Measurements from ENCODE around the gene SLC30A7. TPM values are rescaled to one million over a fixed set of nuclear protein-coding genes. Genes with fewer than 3 reads are reported as not detected.
"Not testable (repeated sequence)": the region's sequence is repeated elsewhere in the genome, so short reads cannot be mapped to it uniquely, and the experiment has no call there.

SLC30A7 gene
- total RNA-seq, 2 donors from 2014 or later, result 10.5 to 13.5 TPM

DNA sequence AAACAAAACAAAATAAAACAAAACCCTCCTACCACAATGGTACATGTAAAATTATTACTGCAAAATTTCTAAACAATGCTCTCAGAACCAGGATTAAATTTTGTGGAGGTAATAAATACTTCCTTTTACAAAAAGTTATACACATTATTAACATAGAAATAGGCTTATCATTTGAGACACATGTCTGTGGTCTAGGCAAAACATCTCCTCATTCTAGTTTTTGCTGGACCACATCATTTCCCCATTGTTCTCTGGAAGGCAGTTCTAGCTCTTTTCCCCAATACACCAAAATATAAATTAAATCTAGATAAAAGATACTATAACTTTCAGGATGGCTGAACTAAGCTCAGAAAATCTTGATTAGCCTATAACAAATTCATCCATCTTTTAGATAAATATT, 19.6 kb upstream of the SLC30A7 start:
- Histone ChIP-seq H3K9me3 (no peaks in the 10 kb centered on the region), H3K27me3 (no peaks in the 10 kb centered on the region), H3K4me1 (no peaks in the 10 kb centered on the region), H3K36me3 (replicated peaks in 1 of 2; ENCODE audit: insufficient read depth in 1 of 2, low read depth in 2 of 2) (no peaks in the 10 kb centered on the region), H3K27ac (no peak overlapping the region), H3K4me3 (no peak overlapping the region)
- intact Hi-C loops (cut with DNase I), result no loop called here
- TF ChIP-seq POLR2A (IDR thresholded peaks at IDR 0.05) (no peak), CTCF (IDR thresholded peaks at IDR 0.05) (no peak)
- DNase-seq (no peak), ATAC-seq (no peak)

GRCh38 chr1:100879422-100879821, 16.5 kb upstream of the SLC30A7 start:
- ATAC-seq (no peak), DNase-seq (no peak)
- H3K36me3 ChIP-seq (replicated peaks in 1 of 2; ENCODE audit: insufficient read depth in 1 of 2, low read depth in 2 of 2), result no peaks in the 10 kb centered on the region
- H3K27me3 ChIP-seq, result no peaks in the 10 kb centered on the region
- no peaks in the 10 kb centered on the region for H3K9me3 ChIP-seq
- H3K27ac ChIP-seq, result no peak overlapping the region
- H3K4me3 ChIP-seq, result no peak overlapping the region
- intact Hi-C loops (cut with DNase I), result no loop called here
- TF ChIP-seq POLR2A (IDR thresholded peaks at IDR 0.05) (no peak), CTCF (IDR thresholded peaks at IDR 0.05) (no peak)
- H3K4me1 ChIP-seq, result peaks cover 3% of the 10 kb centered on the region

- ATAC-seq (no peak), DNase-seq (no peak)
- TF ChIP-seq CTCF (IDR thresholded peaks at IDR 0.05) (no peak), POLR2A (IDR thresholded peaks at IDR 0.05) (no peak)
- no peaks in the 10 kb centered on the region for H3K36me3 ChIP-seq (replicated peaks in 1 of 2; ENCODE audit: insufficient read depth in 1 of 2, low read depth in 2 of 2)
- peaks cover 3% of the 10 kb centered on the region for H3K4me1 ChIP-seq
- no peaks in the 10 kb centered on the region for H3K27me3 ChIP-seq
- H3K9me3 ChIP-seq, result no peaks in the 10 kb centered on the region
- intact Hi-C loops (cut with DNase I), result no loop called here
- no peak overlapping the region for H3K27ac ChIP-seq
- WGBS, 2 donors, result 76 to 84% methylated on average over 3 of the region's 3 CpGs
- no peak overlapping the region for H3K4me3 ChIP-seq
Measured at GRCh38 chr1:100881687-100882086, 14.2 kb upstream of the SLC30A7 start.

GRCh38 chr1:100882698-100883097, 13.2 kb upstream of the SLC30A7 start:
- Histone ChIP-seq H3K27ac (no peak overlapping the region), H3K4me1 (peaks cover 3% of the 10 kb centered on the region), H3K9me3 (no peaks in the 10 kb centered on the region), H3K36me3 (replicated peaks in 1 of 2; ENCODE audit: insufficient read depth in 1 of 2, low read depth in 2 of 2) (no peaks in the 10 kb centered on the region), H3K27me3 (no peaks in the 10 kb centered on the region), H3K4me3 (no peak overlapping the region)
- DNase-seq, result peak in 1 of 4 donors; percentile 14
- TF ChIP-seq CTCF (IDR thresholded peaks at IDR 0.05) (no peak), POLR2A (IDR thresholded peaks at IDR 0.05) (no peak)
- intact Hi-C loops (cut with DNase I), result no loop called here
- no peak for ATAC-seq
- 38 to 60% methylated on average over 2 of the region's 2 CpGs for WGBS, 2 donors

- H3K4me3 ChIP-seq, result no peak overlapping the region
- H3K27me3 ChIP-seq, result no peaks in the 10 kb centered on the region
- no peaks in the 10 kb centered on the region for H3K9me3 ChIP-seq
- intact Hi-C loops (cut with DNase I), result no loop called here
- WGBS, 2 donors, result 34 to 37% methylated on average over 4 of the region's 4 CpGs
- TF ChIP-seq POLR2A (IDR thresholded peaks at IDR 0.05) (no peak), CTCF (IDR thresholded peaks at IDR 0.05) (no peak)
- H3K4me1 ChIP-seq, result peaks cover 3% of the 10 kb centered on the region
- DNase-seq, result peak in 1 of 4 donors; percentile 12
- ATAC-seq, result no peak
- no peak overlapping the region for H3K27ac ChIP-seq
- no peaks in the 10 kb centered on the region for H3K36me3 ChIP-seq (replicated peaks in 1 of 2; ENCODE audit: insufficient read depth in 1 of 2, low read depth in 2 of 2)
Measured at GRCh38 chr1:100883963-100884362, 11.9 kb upstream of the SLC30A7 start.

DNA sequence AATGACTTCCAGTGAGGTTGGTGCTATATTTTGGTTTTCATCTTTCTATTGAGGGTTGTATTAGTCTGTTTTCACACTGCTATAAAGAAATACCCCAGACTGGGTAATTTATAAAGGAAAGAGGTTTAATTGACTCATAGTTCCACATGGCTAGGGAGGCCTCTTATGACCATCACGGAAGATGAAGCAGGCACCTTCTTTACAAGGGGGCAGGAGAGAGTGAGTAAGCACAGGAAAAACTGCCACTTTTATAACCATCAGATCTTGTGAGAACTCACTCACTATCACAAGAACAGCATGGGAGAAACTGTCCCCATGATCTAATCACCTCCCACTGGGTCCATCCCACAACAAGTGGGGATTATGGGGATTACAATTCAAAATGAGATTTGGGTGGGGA, 6.9 kb upstream of the SLC30A7 start:
- intact Hi-C loops (cut with DNase I); DNase-seq; H3K4me3 ChIP-seq; ATAC-seq; H3K27ac ChIP-seq; H3K27me3 ChIP-seq; H3K4me1 ChIP-seq; H3K36me3 ChIP-seq (replicated peaks in 1 of 2; ENCODE audit: insufficient read depth in 1 of 2, low read depth in 2 of 2): not testable (repeated sequence)
- WGBS, 2 donors, result 94 to 100% methylated on average over 1 of the region's 1 CpG
- peaks cover 0 to 13% (median 0%) of the 10 kb centered on the region in 3 donors for H3K9me3 ChIP-seq

DNA sequence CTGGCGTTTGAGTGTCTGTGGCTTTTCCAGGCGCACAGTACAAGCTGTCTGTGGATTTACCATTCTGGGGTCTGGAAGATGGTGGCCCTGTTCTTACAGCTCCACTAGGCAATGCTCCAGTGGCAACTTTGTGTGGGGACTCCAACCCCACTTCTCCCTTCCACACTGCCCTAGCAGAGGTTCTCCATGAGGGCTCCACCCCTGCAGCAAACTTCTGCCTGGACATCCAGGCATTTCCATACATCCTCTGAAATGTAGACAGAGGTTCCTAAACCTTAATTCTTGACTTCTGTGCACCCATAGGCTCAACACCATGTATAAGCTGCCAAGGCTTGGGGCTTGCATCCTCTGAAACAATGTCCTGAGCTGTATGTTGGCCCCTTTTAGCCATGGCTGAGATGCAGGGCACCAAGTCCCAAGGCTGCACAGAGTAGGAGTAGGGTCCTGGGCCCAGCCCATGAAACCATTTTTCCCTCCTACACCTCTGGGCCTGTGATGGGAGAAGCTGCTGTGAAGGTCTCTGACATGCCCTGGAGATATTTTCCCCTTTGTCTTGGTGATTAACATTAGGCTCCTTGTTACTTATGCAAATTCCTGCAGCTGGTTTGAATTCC, 5.9 kb upstream of the SLC30A7 start:
- H3K36me3 ChIP-seq (replicated peaks in 1 of 2; ENCODE audit: insufficient read depth in 1 of 2, low read depth in 2 of 2); intact Hi-C loops (cut with DNase I); ATAC-seq; DNase-seq; H3K4me3 ChIP-seq; H3K4me1 ChIP-seq; H3K27ac ChIP-seq; H3K27me3 ChIP-seq: not testable (repeated sequence)
- H3K9me3 ChIP-seq, result peaks cover 0 to 13% (median 0%) of the 10 kb centered on the region in 3 donors
- WGBS, 2 donors, result 100% methylated on average over 2 of the region's 2 CpGs
